Upper lobe of left lung (tissue), 4 donors: ENCODE data around the gene MARK4.

Source experiments
- EP300 ChIP-seq, 4 donors: sonication (generic); formaldehyde crosslinking; IDR thresholded peaks; one replicate each; pipeline ENCODE4 v1.5.1; 2017; ENCODE audit warnings: antibody characterized with exemption in 4 of 4, control low read depth in 2 of 4
- POLR2A ChIP-seq, 4 donors: fragments of 450-650 bp; IDR thresholded peaks; one replicate each; pipeline ENCODE4 v1.5.1; 2016 to 2017; ENCODE audit warnings: antibody characterized with exemption in 4 of 4, mild to moderate bottlenecking in 2 of 4
- POLR2AphosphoS5 ChIP-seq, 2 donors: sonication (generic); formaldehyde crosslinking; IDR thresholded peaks; one replicate each; pipeline ENCODE4 v1.5.1; 2017; ENCODE audit warnings: antibody characterized with exemption in 2 of 2
- TF ChIP-seq, protein P1 (sequence below), 6 experiments: fragments of 450-650 bp in 4 of 6; fragments of 200-600 bp in 2 of 6; sonication (generic) in 2 of 6; IDR thresholded peaks; one replicate each; pipeline ENCODE4 v1.5.1; 2016 to 2019; ENCODE audit warnings: antibody characterized with exemption in 6 of 6

DNA sequence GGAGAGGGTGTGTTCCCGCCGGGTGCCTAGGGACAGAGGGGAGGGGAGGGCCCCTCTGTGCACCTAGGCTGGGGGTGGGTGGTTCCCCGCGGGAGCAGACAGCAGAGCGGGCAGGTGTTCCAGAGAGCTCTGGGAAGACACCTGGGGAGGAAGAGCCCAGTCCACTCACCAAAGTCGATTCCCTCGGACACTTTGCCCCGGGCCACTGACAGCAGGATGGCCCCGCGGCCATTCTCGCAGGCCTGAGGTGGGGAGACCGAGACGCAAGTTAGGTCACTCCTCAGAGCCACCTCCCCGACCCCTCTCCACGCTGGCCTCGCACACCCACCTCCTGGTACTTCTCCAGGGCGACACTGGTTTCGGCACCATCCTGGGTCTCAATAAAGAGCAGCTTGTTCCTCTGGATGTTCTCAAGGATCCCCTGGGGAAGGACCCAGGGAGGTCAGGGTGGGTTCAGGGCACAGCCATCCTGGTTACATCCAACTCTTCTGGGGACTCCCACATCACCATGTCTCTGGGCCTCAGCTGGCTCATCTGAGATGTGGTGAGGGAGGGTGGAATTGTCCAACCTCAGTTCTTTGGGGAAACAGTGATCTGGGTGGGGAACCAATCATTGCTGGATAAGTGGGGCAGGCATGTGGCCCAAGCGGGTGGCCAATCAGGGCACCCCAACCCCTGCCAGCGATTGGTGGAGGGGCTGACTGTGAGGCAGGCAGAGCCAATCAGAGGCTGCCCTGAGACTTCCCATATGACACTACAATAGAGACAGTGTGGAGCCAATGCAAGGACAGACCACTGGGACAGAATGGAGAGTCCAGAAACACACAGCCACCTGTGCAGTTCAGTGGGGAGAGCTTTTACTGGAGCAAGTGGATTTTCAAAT, 102.1 kb downstream of the MARK4 start:
- TF ChIP-seq, protein P1, sequence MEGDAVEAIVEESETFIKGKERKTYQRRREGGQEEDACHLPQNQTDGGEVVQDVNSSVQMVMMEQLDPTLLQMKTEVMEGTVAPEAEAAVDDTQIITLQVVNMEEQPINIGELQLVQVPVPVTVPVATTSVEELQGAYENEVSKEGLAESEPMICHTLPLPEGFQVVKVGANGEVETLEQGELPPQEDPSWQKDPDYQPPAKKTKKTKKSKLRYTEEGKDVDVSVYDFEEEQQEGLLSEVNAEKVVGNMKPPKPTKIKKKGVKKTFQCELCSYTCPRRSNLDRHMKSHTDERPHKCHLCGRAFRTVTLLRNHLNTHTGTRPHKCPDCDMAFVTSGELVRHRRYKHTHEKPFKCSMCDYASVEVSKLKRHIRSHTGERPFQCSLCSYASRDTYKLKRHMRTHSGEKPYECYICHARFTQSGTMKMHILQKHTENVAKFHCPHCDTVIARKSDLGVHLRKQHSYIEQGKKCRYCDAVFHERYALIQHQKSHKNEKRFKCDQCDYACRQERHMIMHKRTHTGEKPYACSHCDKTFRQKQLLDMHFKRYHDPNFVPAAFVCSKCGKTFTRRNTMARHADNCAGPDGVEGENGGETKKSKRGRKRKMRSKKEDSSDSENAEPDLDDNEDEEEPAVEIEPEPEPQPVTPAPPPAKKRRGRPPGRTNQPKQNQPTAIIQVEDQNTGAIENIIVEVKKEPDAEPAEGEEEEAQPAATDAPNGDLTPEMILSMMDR (IDR thresholded peaks at IDR 0.05) = no peak
- no peak for TF ChIP-seq POLR2A (IDR thresholded peaks at IDR 0.05)
- TF ChIP-seq POLR2AphosphoS5 (IDR thresholded peaks at IDR 0.05) = no peak
- TF ChIP-seq EP300 (IDR thresholded peaks at IDR 0.05) = no peak
